KMS-11 (cell line): ENCODE results near the gene CHST2.

ENCODE experiments used
- H2AFZ ChIP-seq: fragments of 200-600 bp; sonication (generic); 2 replicates; pipeline ENCODE4 v1.6.1; 2016; ENCODE audit warnings: antibody characterized with exemption, mixed run types, low read depth
- H3K27ac ChIP-seq: fragments of 200-600 bp; sonication (generic); 2 replicates; pipeline ENCODE4 v1.6.1; 2016; ENCODE audit warnings: mild to moderate bottlenecking, mixed run types
- H3K27me3 ChIP-seq: fragments of 200-600 bp; sonication (generic); 2 replicates; pipeline ENCODE4 v1.6.1; 2017; ENCODE audit warnings: mild to moderate bottlenecking, low read depth, mixed run types, moderate library complexity; ENCODE audit not compliant: insufficient read depth
- H3K36me3 ChIP-seq: fragments of 200-600 bp; sonication (generic); 2 replicates; pipeline ENCODE4 v1.6.1; 2017; ENCODE audit warnings: mild to moderate bottlenecking, mixed run types; ENCODE audit not compliant: insufficient read depth
- H3K4me1 ChIP-seq: fragments of 200-600 bp; sonication (generic); 2 replicates; pipeline ENCODE4 v1.6.1; 2016; ENCODE audit warnings: mild to moderate bottlenecking, low read depth, mixed run types; ENCODE audit not compliant: poor library complexity, severe bottlenecking
- H3K4me2 ChIP-seq: fragments of 200-600 bp; sonication (generic); 2 replicates; pipeline ENCODE4 v1.7.0; 2016; ENCODE audit warnings: mild to moderate bottlenecking, mixed run types
- H3K4me3 ChIP-seq: fragments of 200-600 bp; sonication (generic); IDR thresholded peaks from 2 replicates; pipeline ENCODE4 v1.6.1; 2017; ENCODE audit warnings: low read depth, low read length, mixed read lengths; ENCODE audit not compliant: insufficient read depth
- H3K79me2 ChIP-seq: fragments of 200-600 bp; sonication (generic); 2 replicates; pipeline ENCODE4 v1.6.1; 2016; ENCODE audit warnings: low read depth, mixed run types; ENCODE audit not compliant: insufficient read depth
- H3K9ac ChIP-seq: fragments of 200-600 bp; sonication (generic); 2 replicates; pipeline ENCODE4 v1.6.1; 2016; ENCODE audit warnings: mild to moderate bottlenecking, mixed run types
- H4K20me1 ChIP-seq: fragments of 200-600 bp; sonication (generic); 2 replicates; pipeline ENCODE4 v1.6.1; 2016; ENCODE audit warnings: mild to moderate bottlenecking, mixed run types; ENCODE audit not compliant: insufficient read depth
- TF ChIP-seq, protein P1 (sequence below): fragments of 200-600 bp; sonication (generic); conservative IDR thresholded peaks from 2 replicates; pipeline ENCODE4 v1.6.1; 2017; ENCODE audit warnings: low read depth, mild to moderate bottlenecking, antibody characterized with exemption, low read length, moderate library complexity, mixed read lengths

CHST2 gene

GRCh38 chr3:143171141-143171980, 51.8 kb downstream of the CHST2 start:
- H3K27ac ChIP-seq: no peak overlapping the region
- no peaks in the 10 kb centered on the region for H4K20me1 ChIP-seq
- no peaks in the 10 kb centered on the region for H3K36me3 ChIP-seq
- TF ChIP-seq, protein P1, sequence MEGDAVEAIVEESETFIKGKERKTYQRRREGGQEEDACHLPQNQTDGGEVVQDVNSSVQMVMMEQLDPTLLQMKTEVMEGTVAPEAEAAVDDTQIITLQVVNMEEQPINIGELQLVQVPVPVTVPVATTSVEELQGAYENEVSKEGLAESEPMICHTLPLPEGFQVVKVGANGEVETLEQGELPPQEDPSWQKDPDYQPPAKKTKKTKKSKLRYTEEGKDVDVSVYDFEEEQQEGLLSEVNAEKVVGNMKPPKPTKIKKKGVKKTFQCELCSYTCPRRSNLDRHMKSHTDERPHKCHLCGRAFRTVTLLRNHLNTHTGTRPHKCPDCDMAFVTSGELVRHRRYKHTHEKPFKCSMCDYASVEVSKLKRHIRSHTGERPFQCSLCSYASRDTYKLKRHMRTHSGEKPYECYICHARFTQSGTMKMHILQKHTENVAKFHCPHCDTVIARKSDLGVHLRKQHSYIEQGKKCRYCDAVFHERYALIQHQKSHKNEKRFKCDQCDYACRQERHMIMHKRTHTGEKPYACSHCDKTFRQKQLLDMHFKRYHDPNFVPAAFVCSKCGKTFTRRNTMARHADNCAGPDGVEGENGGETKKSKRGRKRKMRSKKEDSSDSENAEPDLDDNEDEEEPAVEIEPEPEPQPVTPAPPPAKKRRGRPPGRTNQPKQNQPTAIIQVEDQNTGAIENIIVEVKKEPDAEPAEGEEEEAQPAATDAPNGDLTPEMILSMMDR: no peak
- no peaks in the 10 kb centered on the region for H3K4me1 ChIP-seq
- no peak overlapping the region for H3K9ac ChIP-seq
- H3K4me2 ChIP-seq: no peak overlapping the region
- H3K27me3 ChIP-seq: no peaks in the 10 kb centered on the region
- no peak overlapping the region for H3K4me3 ChIP-seq
- H2AFZ ChIP-seq: no peak overlapping the region
- H3K79me2 ChIP-seq: no peaks in the 10 kb centered on the region

DNA sequence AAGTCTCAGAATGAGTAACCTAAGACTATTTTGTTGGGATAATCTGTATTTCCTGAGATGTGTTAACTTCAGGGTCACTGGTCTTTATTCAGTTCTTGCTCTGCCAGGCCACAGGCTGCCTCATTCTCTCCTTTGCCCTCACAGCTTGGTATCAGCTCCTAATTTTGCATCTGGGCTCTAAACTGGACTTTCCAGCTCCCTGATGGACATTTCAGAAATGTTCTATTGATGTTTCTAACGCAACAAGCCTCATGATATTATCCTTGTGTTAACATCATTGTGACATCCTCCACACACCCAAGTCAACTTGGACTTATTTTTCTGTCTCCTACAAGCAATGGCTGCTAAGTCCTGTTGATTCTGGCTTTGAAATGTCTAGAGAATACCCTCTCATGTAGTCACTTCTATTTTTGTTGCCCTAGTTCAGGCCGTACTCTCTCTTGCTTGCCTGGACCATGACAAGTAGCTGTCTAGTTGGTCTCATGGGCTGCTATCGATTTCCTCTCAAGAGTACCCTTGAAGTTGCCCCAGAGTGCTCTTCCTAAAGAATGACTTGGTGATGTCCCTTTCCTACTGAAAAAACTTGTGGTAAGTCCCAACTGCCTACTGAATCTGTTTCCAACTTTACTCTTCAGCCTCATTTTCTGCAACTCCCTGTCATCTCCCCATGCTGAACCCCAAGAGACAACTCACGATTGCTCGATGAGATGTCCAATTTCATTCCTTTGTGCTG, 52.7 kb downstream of the CHST2 start:
- Histone ChIP-seq H3K27me3 (no peaks in the 10 kb centered on the region), H3K4me1 (no peaks in the 10 kb centered on the region), H3K79me2 (no peaks in the 10 kb centered on the region), H4K20me1 (no peaks in the 10 kb centered on the region), H3K27ac (no peak overlapping the region), H3K4me2 (no peak overlapping the region), H3K9ac (no peak overlapping the region), H3K36me3 (no peaks in the 10 kb centered on the region), H3K4me3 (no peak overlapping the region), H2AFZ (no peak overlapping the region)
- TF ChIP-seq, protein P1: no peak

- no peak overlapping the region for H2AFZ ChIP-seq
- H3K4me1 ChIP-seq: no peaks in the 10 kb centered on the region
- no peak overlapping the region for H3K4me2 ChIP-seq
- H3K36me3 ChIP-seq: no peaks in the 10 kb centered on the region
- no peaks in the 10 kb centered on the region for H4K20me1 ChIP-seq
- H3K9ac ChIP-seq: no peak overlapping the region
- H3K79me2 ChIP-seq: no peaks in the 10 kb centered on the region
- H3K4me3 ChIP-seq: no peak overlapping the region
- no peaks in the 10 kb centered on the region for H3K27me3 ChIP-seq
- no peak overlapping the region for H3K27ac ChIP-seq
- TF ChIP-seq, protein P1: no peak
Observed at GRCh38 chr3:143172795-143173145, 53.2 kb downstream of the CHST2 start.

GRCh38 chr3:143173242-143173641, 53.7 kb downstream of the CHST2 start:
- no peaks in the 10 kb centered on the region for H3K4me1 ChIP-seq
- H3K9ac ChIP-seq: no peak overlapping the region
- H4K20me1 ChIP-seq: no peaks in the 10 kb centered on the region
- H3K79me2 ChIP-seq: no peaks in the 10 kb centered on the region
- H3K4me2 ChIP-seq: no peak overlapping the region
- H3K27ac ChIP-seq: no peak overlapping the region
- H3K36me3 ChIP-seq: no peaks in the 10 kb centered on the region
- TF ChIP-seq, protein P1: no peak
- no peaks in the 10 kb centered on the region for H3K27me3 ChIP-seq
- no peak overlapping the region for H2AFZ ChIP-seq
- H3K4me3 ChIP-seq: no peak overlapping the region
